Calu3 (cell line): Measurements from ENCODE around the gene SOX3. TPM values are rescaled to one million over a fixed set of nuclear protein-coding genes. Genes with fewer than 3 reads are reported as not detected.

Source experiments
- BruUV-seq: library from RNA; stranded (reverse); fragments of 400-500 nt; replicated peaks from 2 replicates; lab custom pipeline; 2021; lab: Mats Ljungman, UMichigan
- CTCF ChIA-PET: fragments of 300-600 bp; sonication (Branson Sonifier 250); formaldehyde crosslinking; loops from one replicate; lab custom pipeline; 2022; ENCODE audit warnings: antibody characterized with exemption; lab: Charles Lee
- DNase-seq: peaks from one replicate; pipeline ENCODE4 v3.0.0; 2022
- H3K27ac Mint-ChIP-seq: one replicate; pipeline ENCODE4 v1.8.0; 2022; ENCODE audit warnings: mixed read lengths; ENCODE audit not compliant: unreplicated experiment
- H3K27me3 Mint-ChIP-seq: one replicate; pipeline ENCODE4 v1.8.0; 2022; ENCODE audit warnings: mixed read lengths; ENCODE audit not compliant: unreplicated experiment
- H3K36me3 Mint-ChIP-seq: one replicate; pipeline ENCODE4 v1.8.0; 2022; ENCODE audit warnings: mild to moderate bottlenecking, moderate library complexity, mixed read lengths; ENCODE audit not compliant: insufficient read depth, unreplicated experiment
- H3K4me1 Mint-ChIP-seq: one replicate; pipeline ENCODE4 v1.8.0; 2022; ENCODE audit warnings: mild to moderate bottlenecking, low read depth, mixed read lengths; ENCODE audit not compliant: unreplicated experiment
- H3K4me3 Mint-ChIP-seq: one replicate; pipeline ENCODE4 v1.8.0; 2022; ENCODE audit warnings: mild to moderate bottlenecking, low read depth, moderate library complexity, mixed read lengths; ENCODE audit not compliant: unreplicated experiment
- H3K9me3 Mint-ChIP-seq: one replicate; pipeline ENCODE4 v1.8.0; 2022; ENCODE audit warnings: low read depth, mixed read lengths; ENCODE audit not compliant: unreplicated experiment
- intact Hi-C: fragments of 100-400 bp; cut with micrococcal nuclease; formaldehyde crosslinking; loops from one replicate; pipeline ENCODE4 v1.10.0; 2022; ENCODE audit not compliant: unreplicated experiment
- total RNA-seq: library from RNA; stranded (reverse); gene quantifications from 2 replicates; pipeline ENCODE4 v1.2.3, GENCODE V29; 2022
- TF ChIP-seq, protein P1 (sequence below): fragments of 200-600 bp; IDR thresholded peaks from one replicate; pipeline ENCODE4 v1.8.0; 2022; ENCODE audit warnings: antibody characterized with exemption; ENCODE audit not compliant: unreplicated experiment

Gene SOX3
- total RNA-seq, 1 experiment from 2014 or later = not detected

GRCh38 chrX:140501940-140502468 lies 2.9 kb downstream of the SOX3 start:
- no peak for DNase-seq
- Mint-ChIP-seq H3K4me3 (no peak overlapping the region), H3K27ac (no peak overlapping the region), H3K36me3 (no peaks in the 10 kb centered on the region), H3K9me3 (no peaks in the 10 kb centered on the region), H3K27me3 (no peaks in the 10 kb centered on the region), H3K4me1 (no peaks in the 10 kb centered on the region)
- no TSS peak for BruUV-seq
- TF ChIP-seq, protein P1, sequence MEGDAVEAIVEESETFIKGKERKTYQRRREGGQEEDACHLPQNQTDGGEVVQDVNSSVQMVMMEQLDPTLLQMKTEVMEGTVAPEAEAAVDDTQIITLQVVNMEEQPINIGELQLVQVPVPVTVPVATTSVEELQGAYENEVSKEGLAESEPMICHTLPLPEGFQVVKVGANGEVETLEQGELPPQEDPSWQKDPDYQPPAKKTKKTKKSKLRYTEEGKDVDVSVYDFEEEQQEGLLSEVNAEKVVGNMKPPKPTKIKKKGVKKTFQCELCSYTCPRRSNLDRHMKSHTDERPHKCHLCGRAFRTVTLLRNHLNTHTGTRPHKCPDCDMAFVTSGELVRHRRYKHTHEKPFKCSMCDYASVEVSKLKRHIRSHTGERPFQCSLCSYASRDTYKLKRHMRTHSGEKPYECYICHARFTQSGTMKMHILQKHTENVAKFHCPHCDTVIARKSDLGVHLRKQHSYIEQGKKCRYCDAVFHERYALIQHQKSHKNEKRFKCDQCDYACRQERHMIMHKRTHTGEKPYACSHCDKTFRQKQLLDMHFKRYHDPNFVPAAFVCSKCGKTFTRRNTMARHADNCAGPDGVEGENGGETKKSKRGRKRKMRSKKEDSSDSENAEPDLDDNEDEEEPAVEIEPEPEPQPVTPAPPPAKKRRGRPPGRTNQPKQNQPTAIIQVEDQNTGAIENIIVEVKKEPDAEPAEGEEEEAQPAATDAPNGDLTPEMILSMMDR = no peak
- intact Hi-C loops = no loop called here
- CTCF ChIA-PET = no interaction called here

- DNase-seq = no peak
- Mint-ChIP-seq H3K4me1 (no peaks in the 10 kb centered on the region), H3K27ac (no peak overlapping the region), H3K9me3 (peaks cover 2% of the 10 kb centered on the region), H3K27me3 (no peaks in the 10 kb centered on the region), H3K36me3 (no peaks in the 10 kb centered on the region), H3K4me3 (no peak overlapping the region)
- intact Hi-C loops = no loop called here
- TF ChIP-seq, protein P1 = no peak
- BruUV-seq = no TSS peak
- CTCF ChIA-PET = no interaction called here
Observed at GRCh38 chrX:140501321-140501720, 3.5 kb downstream of the SOX3 start.

DNA sequence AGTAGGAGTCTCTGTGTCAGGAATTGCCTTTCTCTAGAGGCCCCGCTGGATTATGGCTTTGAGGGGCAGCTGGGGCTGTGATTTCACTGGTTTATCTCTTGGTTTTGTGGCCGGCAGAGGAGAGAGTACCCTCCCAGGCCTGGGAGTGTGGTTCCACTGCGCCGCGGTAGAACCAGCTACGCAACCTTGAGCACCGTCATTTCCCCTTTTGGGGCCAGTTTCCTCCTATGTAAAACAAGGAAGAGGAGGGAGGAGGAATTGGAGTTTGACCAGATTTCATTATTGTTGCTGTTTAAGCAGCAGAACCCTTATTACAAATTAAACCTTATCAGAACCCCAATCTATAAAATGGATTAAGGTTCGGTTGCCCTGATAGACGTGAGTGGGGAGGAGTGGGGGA lies 4.4 kb downstream of the SOX3 start:
- Mint-ChIP-seq H3K27ac (no peak overlapping the region), H3K4me3 (no peak overlapping the region), H3K36me3 (no peaks in the 10 kb centered on the region), H3K27me3 (no peaks in the 10 kb centered on the region), H3K4me1 (no peaks in the 10 kb centered on the region), H3K9me3 (peaks cover 3% of the 10 kb centered on the region)
- TF ChIP-seq, protein P1 = no peak
- CTCF ChIA-PET = no interaction called here
- intact Hi-C loops = no loop called here
- BruUV-seq = no TSS peak
- no peak for DNase-seq

DNA sequence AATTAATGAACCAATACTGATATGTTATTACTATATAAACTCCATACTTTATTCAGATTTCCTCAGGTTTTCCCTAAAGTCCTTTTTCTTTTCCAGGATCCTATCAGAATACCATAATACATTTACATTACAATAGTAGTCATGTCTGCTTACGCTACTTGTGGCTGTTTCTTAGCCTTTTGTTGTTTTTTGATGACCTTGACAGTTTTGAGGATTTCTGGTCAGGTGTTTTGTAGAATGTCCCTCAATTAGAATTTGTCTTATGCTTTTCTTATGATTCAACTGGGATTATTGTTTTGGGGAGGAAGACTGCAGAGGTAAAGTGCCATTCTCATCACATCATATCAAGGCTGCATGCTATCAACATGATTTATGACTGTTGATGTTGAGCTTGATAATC lies 9.1 kb downstream of the SOX3 start:
- peaks cover 6% of the 10 kb centered on the region for H3K9me3 Mint-ChIP-seq
- BruUV-seq = no TSS peak
- H3K4me1 Mint-ChIP-seq = no peaks in the 10 kb centered on the region
- TF ChIP-seq, protein P1 = no peak
- DNase-seq = no peak
- intact Hi-C loops = no loop called here
- CTCF ChIA-PET = no interaction called here
- no peaks in the 10 kb centered on the region for H3K36me3 Mint-ChIP-seq
- no peaks in the 10 kb centered on the region for H3K27me3 Mint-ChIP-seq
- H3K27ac Mint-ChIP-seq = no peak overlapping the region
- H3K4me3 Mint-ChIP-seq = no peak overlapping the region
